GM18502 (cell line): ENCODE results near the gene EVA1B.

ENCODE experiments used
- ATAC-seq: cut with Tn5 transposase; IDR thresholded peaks from one replicate; pipeline ENCODE4 v1.9.1; 2021; ENCODE audit warnings: mild to moderate bottlenecking; ENCODE audit not compliant: unreplicated experiment, poor library complexity

The EVA1B gene

GRCh38 chr1:36323636-36324352, at the start of gene EVA1B:
TSS of gene EVA1B (minus strand) at chr1:36323645. CDS start at chr1:36323037, 608 bp downstream.
- ATAC-seq, result no peak

DNA sequence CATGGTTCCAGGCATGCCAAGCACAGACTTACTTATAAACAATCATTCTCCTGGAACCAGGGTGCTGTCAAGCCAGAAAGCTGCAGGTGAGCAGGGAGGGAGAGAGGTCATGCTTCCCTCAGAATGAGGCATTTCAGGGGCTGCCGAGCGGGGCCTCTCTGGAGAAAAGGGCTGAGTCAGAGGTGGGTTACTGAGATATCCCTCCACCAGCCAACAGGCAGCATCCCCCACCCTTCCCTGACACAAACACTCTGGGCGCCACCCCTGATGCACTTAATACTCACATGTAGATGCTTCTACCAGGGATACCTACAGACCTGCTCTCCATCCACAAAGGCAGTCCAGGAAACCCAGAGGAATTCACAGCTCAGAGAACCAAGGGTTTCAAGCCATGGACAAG, 49.2 kb upstream of the EVA1B start:
- ATAC-seq, result no peak

DNA sequence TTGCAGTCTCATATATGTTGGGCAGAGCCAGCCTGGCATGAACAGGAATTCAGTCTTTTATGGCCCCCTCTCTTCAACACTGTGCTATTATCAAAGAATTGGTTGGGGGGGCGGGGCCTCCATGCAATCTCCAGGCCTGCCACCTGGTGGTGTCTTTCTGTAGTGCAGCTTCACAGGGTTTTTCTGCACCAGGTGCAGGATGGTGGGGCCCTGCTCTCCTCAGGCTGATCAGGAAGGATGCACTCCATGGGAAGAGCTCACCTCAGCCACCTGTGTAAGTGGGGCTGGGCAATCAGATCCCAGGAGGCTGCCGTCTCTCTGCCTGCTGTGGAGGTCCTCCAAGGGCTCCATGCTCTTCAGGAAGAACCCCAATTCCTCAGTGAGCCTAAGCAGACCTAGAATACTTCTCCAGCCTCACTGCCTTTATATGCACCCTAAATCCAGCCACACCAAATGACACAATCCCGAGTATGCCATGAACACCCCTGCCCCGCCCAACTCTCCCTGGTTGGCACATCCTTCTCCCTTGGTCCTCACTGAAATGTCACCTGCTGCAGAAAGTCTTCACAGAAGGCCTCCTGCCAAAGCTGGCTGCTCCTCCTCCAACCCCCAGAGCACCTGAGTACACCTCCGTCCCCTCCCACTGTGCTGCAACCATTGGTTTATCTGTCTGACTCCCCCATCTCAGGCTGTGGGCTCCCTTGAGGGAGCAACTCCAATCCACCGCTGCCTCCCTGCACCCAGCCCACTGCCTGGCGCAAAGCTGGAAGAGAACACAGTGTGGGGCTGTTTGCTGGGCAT, 45.8 kb upstream of the EVA1B start:
- no peak for ATAC-seq

- no peak for ATAC-seq
These were observed 44.4 kb upstream of the EVA1B start for GRCh38 chr1:36367798-36368197.

- no peak for ATAC-seq
These were observed 43.6 kb upstream of the EVA1B start for GRCh38 chr1:36367066-36367465.

- ATAC-seq, result no peak
These were observed 42.7 kb upstream of the EVA1B start for GRCh38 chr1:36366091-36366661.

DNA sequence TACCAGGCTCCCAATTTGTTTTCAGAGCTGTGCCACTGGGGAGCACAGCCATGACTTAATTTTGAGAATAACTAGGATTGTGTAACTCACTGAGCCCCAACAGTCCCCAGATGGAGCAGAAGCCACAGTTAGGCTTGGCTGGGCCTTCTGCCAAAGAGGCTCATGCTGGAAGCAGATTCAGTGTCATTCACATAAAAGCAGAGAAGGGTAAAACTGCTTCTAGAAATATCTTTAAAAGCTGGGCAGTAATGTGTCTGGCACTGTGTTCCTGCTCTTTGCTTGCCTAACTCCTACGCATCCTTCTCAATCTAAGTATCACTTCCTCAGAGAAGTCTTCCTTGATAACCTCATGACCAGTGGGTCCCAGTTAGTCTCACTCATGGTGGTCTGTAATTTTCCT, 41.9 kb upstream of the EVA1B start:
- no peak for ATAC-seq

- ATAC-seq, result no peak
These were observed 36.6 kb upstream of the EVA1B start for GRCh38 chr1:36359911-36360550.

GRCh38 chr1:36359383-36359782, 35.9 kb upstream of the EVA1B start:
- ATAC-seq, result no peak

GRCh38 chr1:36358514-36359084, 35.2 kb upstream of the EVA1B start:
- no peak for ATAC-seq

- ATAC-seq, result no peak
These were observed 32.4 kb upstream of the EVA1B start for GRCh38 chr1:36355811-36356210.

DNA sequence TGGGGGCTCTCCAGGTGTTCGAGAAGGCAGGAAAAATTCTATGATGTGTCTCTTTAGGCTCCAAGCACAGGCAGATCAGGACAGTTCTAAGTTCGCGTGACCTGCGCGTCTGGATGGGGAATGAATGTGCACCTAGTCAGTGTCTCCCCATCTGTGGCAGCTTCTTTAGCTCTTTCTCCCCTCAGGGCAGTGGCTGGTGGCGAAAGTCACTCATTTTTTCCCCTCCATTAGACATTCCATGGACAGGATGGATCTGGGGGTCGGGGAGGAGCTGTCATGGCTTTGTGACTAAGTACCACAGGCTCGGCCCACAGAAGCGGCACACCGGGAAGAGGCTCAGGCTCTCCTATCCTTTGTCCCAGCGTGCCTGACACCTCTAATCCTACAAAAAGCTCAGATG, 31.0 kb upstream of the EVA1B start:
- no peak for ATAC-seq

- no peak for ATAC-seq
These were observed 29.7 kb upstream of the EVA1B start for GRCh38 chr1:36352910-36353878.

- ATAC-seq, result no peak
These were observed 28.9 kb upstream of the EVA1B start for GRCh38 chr1:36352125-36352909.

- ATAC-seq, result no peak
These were observed 28.0 kb upstream of the EVA1B start for GRCh38 chr1:36351227-36351977.

DNA sequence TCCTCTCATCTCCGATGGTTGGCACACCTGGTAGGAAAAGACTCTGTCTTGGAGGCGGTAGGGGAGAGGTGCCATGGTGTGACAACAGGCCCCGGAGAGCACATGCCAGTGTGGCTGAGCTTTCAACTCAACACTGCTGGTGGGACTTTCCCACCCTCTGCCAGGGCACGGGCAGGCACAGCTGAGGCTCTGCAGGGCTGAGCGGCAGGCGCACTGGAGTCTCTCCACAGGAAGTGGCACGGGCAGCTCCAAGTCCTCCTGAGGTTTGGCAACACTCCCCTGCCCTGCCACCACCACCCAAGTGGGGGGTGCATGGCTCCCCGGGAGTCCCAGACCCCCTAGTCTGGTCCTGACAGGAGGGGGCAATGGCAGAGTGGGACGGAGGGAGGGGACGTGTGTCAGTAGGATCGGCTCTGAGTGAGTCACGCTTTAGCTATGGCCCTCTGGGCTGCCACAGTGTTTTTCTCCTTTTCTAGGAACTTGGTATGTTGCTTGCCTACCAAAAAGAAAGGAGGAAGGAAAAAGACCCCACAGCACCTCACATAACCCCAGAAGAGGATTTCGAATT, 27.3 kb upstream of the EVA1B start:
- ATAC-seq, result no peak

DNA sequence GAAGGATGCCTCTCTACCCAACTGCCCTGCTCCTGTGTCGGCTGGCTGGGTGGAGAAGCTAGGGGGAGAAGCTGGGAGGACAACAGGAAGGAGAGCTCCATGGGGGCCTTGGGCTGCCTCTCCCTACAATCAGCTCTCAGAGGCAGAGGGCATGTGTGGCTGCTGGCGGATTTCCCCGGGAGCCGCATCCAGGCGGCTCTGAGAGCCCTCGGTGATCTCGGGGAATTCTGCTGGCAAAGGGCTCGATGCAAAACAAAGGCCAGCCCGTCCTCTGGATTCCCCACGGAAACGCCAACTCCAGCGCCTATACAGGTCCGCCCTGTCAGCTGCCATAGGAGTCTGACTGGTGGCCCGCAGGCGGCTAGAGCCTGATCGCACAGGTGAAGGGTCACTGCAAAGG, 26.4 kb upstream of the EVA1B start:
- ATAC-seq, result no peak

DNA sequence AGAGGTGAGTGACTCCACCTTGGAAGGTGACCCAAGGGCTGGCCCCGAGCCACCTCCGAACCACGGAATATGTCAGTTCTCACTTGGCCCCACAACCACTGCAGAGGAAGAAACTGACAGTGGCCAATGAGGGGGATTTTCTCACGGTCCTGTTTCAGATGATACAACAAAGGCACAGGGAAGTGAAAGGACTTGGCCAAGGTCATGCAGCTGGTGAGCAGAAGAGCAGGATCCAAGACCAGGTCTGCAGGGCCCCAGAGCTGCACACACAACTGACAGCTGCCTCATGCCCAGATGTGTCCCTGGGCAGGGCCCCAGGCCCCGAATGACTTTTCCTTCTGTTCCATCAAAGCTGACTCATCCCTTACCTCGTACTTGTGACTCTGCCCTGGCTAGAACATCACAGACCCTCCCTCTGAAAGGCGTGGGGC, 25.8 kb upstream of the EVA1B start:
- ATAC-seq, result peak; percentile 79
